ENCODE data around the gene IL17RE. TPM values are rescaled to one million over a fixed set of nuclear protein-coding genes. Genes with fewer than 3 reads are reported as not detected.

Gene IL17RE
- total RNA-seq, 1 experiment from 2014 or later, result 5.0 TPM

DNA sequence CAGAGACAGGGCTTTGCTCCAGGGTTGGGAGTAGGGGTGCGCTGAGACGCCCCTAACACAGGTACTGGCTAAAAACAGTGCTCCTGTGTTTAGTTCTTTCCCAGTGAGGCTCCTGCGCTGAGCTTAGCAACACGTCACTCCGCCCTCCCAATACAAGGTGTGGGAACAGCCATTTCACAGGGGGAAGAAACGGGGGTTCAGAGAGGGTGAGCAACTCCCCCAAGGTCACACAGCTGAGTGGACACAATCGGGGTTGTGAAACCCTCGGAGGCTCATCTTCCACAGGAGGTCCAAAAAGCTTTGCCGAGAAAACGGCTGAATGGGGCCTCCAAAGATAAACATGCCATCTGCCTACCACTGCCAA, 48.9 kb downstream of the IL17RE start:
- Mint-ChIP-seq H3K4me1 (ENCODE audit: insufficient read depth, unreplicated experiment) (no peaks in the 10 kb centered on the region), H3K27ac (ENCODE audit: low read depth, unreplicated experiment) (no peak overlapping the region), H3K27me3 (ENCODE audit: insufficient read depth, unreplicated experiment) (no peaks in the 10 kb centered on the region), H3K9me3 (ENCODE audit: unreplicated experiment) (no peaks in the 10 kb centered on the region), H3K4me3 (ENCODE audit: unreplicated experiment) (peak overlapping the region; percentile 50), H3K36me3 (ENCODE audit: insufficient read depth, unreplicated experiment) (no peaks in the 10 kb centered on the region)
- DNase-seq (ENCODE audit: unreplicated experiment), result no peak
- TF ChIP-seq, protein P1, sequence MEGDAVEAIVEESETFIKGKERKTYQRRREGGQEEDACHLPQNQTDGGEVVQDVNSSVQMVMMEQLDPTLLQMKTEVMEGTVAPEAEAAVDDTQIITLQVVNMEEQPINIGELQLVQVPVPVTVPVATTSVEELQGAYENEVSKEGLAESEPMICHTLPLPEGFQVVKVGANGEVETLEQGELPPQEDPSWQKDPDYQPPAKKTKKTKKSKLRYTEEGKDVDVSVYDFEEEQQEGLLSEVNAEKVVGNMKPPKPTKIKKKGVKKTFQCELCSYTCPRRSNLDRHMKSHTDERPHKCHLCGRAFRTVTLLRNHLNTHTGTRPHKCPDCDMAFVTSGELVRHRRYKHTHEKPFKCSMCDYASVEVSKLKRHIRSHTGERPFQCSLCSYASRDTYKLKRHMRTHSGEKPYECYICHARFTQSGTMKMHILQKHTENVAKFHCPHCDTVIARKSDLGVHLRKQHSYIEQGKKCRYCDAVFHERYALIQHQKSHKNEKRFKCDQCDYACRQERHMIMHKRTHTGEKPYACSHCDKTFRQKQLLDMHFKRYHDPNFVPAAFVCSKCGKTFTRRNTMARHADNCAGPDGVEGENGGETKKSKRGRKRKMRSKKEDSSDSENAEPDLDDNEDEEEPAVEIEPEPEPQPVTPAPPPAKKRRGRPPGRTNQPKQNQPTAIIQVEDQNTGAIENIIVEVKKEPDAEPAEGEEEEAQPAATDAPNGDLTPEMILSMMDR (IDR thresholded peaks at IDR 0.05; ENCODE audit: unreplicated experiment), result no peak
- ChIA-PET POLR2A (interaction anchor here (0.6 to 1.2 kb wide), 3 partner anchors 18 to 65 kb away, joined by 3 read pairs; partner anchors contain the start of genes CRELD1 and IL17RC), CTCF (interaction anchor here (0.7 kb wide), 1 partner anchor 12 kb away, joined by 4 read pairs; no protein-coding TSS in a partner anchor)
- no TSS peak for BruUV-seq (replicated peaks)
- intact Hi-C loops (cut with micrococcal nuclease), result no loop called here

DNA sequence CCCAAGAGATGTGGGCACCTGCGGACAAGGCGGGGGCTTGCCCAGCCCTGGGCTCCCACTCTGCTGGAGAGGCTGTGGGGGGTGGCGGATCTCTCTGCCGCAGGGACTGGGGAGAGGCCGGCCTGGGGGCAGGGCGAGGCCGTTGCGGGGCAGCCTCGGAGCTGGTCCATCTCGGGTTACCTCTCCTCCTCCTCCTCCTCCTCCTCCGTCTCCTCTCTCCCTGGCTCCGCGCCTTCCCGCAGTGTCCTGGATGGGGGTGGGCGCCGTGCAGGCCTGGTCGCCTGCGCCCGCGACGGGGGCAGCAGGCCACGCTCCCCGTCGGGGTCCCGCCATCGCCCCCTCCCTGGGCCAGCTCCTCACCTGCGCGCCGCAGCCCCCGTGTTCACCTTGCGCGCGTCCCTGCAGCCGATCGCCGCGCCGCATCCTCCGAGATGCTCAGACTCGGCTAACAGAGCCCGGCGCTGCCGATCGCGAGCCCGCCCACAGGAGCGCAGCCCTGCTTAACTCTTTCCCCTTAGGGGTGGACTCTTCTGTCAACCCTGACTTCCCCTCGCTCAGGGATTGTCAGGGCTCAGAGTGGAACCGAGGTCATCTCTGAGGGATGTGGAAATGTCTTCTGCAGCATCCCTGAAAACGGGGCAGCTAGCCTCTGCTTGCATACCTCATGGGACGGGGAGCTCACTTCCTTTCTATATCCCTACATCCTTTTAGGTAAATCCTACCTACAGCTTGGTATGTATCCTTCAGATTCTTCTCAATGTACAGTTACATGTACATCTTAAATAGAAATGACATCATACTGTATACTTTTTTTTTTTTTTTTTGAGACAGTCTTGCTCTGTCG, 49.5 kb downstream of the IL17RE start, which contains the start of gene PRRT3:
Gene PRRT3 (minus strand): TSS at position 447 of the 844 bp plus-strand sequence. CDS start 2,293 bp downstream, outside the sequence.
- Mint-ChIP-seq H3K27ac (ENCODE audit: low read depth, unreplicated experiment) (no peak within 1 kb of the TSS), H3K27me3 (ENCODE audit: insufficient read depth, unreplicated experiment) (no peaks in the 10 kb centered on the region), H3K9me3 (ENCODE audit: unreplicated experiment) (no peaks in the 10 kb centered on the region), H3K4me1 (ENCODE audit: insufficient read depth, unreplicated experiment) (no peaks in the 10 kb centered on the region), H3K4me3 (ENCODE audit: unreplicated experiment) (peak within 1 kb of the TSS; percentile 55), H3K36me3 (ENCODE audit: insufficient read depth, unreplicated experiment) (no peaks in the 10 kb centered on the region)
- TF ChIP-seq, protein P1 (IDR thresholded peaks at IDR 0.05; ENCODE audit: unreplicated experiment), result no peak
- no TSS peak for BruUV-seq (replicated peaks)
- intact Hi-C loops (cut with micrococcal nuclease), result no loop called here
- DNase-seq (ENCODE audit: unreplicated experiment), result peak; percentile 23
- ChIA-PET POLR2A (interaction anchor here (0.6 to 1.2 kb wide), 3 partner anchors 18 to 64 kb away, joined by 3 read pairs; partner anchors contain the start of genes CRELD1 and IL17RC), CTCF (interaction anchor here (0.7 kb wide), 2 partner anchors 9 to 126 kb away, joined by 4 to 6 read pairs; no protein-coding TSS in a partner anchor)

DNA sequence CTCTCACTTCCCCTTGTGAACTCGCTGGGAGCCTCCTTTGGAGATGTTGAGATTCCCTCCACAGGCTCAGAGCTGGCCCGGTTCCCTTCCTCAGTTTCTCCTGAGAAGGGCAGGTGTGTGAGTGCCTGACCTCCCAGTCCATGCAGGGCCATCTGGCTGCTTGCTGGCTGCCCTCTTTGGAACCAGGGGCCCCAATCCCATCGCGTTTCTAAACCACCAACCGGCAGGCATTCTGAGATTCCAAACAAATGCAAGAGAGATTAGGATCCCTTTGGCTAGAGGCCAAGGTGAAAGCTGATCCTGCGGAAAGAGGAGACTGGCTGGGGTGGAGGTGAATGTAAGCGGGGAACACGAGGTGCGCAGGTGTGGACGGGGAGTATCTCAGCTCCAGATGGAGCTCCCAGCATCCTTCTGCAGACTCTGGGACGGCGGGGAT, 52.4 kb downstream of the IL17RE start:
- no peak for DNase-seq (ENCODE audit: unreplicated experiment)
- H3K36me3 Mint-ChIP-seq (ENCODE audit: insufficient read depth, unreplicated experiment), result no peaks in the 10 kb centered on the region
- no peak overlapping the region for H3K27ac Mint-ChIP-seq (ENCODE audit: low read depth, unreplicated experiment)
- intact Hi-C loops (cut with micrococcal nuclease), result loop anchor here (5.0 kb wide), 1 partner anchor 37 kb away; no protein-coding TSS in a partner anchor
- H3K4me3 Mint-ChIP-seq (ENCODE audit: unreplicated experiment), result no peak overlapping the region
- no peaks in the 10 kb centered on the region for H3K9me3 Mint-ChIP-seq (ENCODE audit: unreplicated experiment)
- ChIA-PET POLR2A (interaction anchor here (0.7 to 2.5 kb wide), 6 partner anchors 8 to 109 kb away, joined by 3 to 8 read pairs (median 4); no protein-coding TSS in a partner anchor), CTCF (interaction anchor here (0.5 to 2.4 kb wide), 6 partner anchors 9 to 110 kb away, joined by 3 to 6 read pairs (median 4); no protein-coding TSS in a partner anchor)
- TF ChIP-seq, protein P1 (IDR thresholded peaks at IDR 0.05; ENCODE audit: unreplicated experiment), result no peak
- H3K27me3 Mint-ChIP-seq (ENCODE audit: insufficient read depth, unreplicated experiment), result no peaks in the 10 kb centered on the region
- H3K4me1 Mint-ChIP-seq (ENCODE audit: insufficient read depth, unreplicated experiment), result no peaks in the 10 kb centered on the region
- BruUV-seq (replicated peaks), result no TSS peak

Measured in MCF 10A (cell line).